CD4-positive, alpha-beta T cell treated with Interferon alpha-2 for 1 hour (primary cell): Measurements from ENCODE around the gene GRB7.
A peak's percentile ranks its signal among the peaks of the same experiment; 100 is the strongest.
"Not testable (repeated sequence)": the region's sequence is repeated elsewhere in the genome, so short reads cannot be mapped to it uniquely, and the experiment has no call there.

Source experiments
- DNase-seq, 2 donors: peaks; one replicate each; pipeline ENCODE4 v3.0.0-alpha.2; 2020 to 2022

The GRB7 gene

GRCh38 chr17:39753514-39754160 is 15.9 kb downstream of the GRB7 start:
- peak; percentile 79 to 84 for DNase-seq

- peak; percentile 99 for DNase-seq
These were observed 16.6 kb downstream of the GRB7 start for GRCh38 chr17:39754161-39754957.

GRCh38 chr17:39754958-39755553 is 17.3 kb downstream of the GRB7 start:
- DNase-seq: no peak

GRCh38 chr17:39755554-39756379 is 18.0 kb downstream of the GRB7 start:
- DNase-seq: peak; percentile 79 to 84

GRCh38 chr17:39756380-39757079 is 18.8 kb downstream of the GRB7 start:
- DNase-seq: peak in 1 of 2 donors; percentile 38

GRCh38 chr17:39757176-39757662 is 19.5 kb downstream of the GRB7 start:
- no peak for DNase-seq

GRCh38 chr17:39757931-39758873 is 20.5 kb downstream of the GRB7 start:
- peak; percentile 65 to 80 for DNase-seq

GRCh38 chr17:39759204-39759603 is 21.5 kb downstream of the GRB7 start:
- DNase-seq: no peak

GRCh38 chr17:39761861-39762496 is 24.2 kb downstream of the GRB7 start:
- no peak for DNase-seq

- DNase-seq: no peak
These were observed 25.5 kb downstream of the GRB7 start for GRCh38 chr17:39763051-39763820.

- not testable (repeated sequence) for DNase-seq
These were observed 26.4 kb downstream of the GRB7 start for GRCh38 chr17:39764171-39764570.

- no peak for DNase-seq
These were observed 27.4 kb downstream of the GRB7 start for GRCh38 chr17:39765175-39765574.

- no peak for DNase-seq
These were observed 28.0 kb downstream of the GRB7 start for GRCh38 chr17:39765766-39766165.

GRCh38 chr17:39767147-39767546 is 29.4 kb downstream of the GRB7 start:
- no peak for DNase-seq

GRCh38 chr17:39769974-39770587 is 32.3 kb downstream of the GRB7 start:
- peak; percentile 58 to 81 for DNase-seq

- DNase-seq: peak in 1 of 2 donors; percentile 48
These were observed 34.7 kb downstream of the GRB7 start for GRCh38 chr17:39772415-39772814.

- DNase-seq: peak in 1 of 2 donors; percentile 62
These were observed 35.5 kb downstream of the GRB7 start for GRCh38 chr17:39772987-39773934.

GRCh38 chr17:39774047-39774446 is 36.3 kb downstream of the GRB7 start:
- no peak for DNase-seq
